ENCODE data around the gene RGL3.
"Not testable (repeated sequence)": the region's sequence is repeated elsewhere in the genome, so short reads cannot be mapped to it uniquely, and the experiment has no call there.

GRCh38 chr19:11433526-11433925, 14.4 kb upstream of the RGL3 start:
- not testable (repeated sequence) for TF ChIP-seq CTCF (IDR thresholded peaks at IDR 0.05; ENCODE audit: low read depth, low read length, missing input control); YY1 (IDR thresholded peaks at IDR 0.05); TAF1 (conservative IDR thresholded peaks at IDR 0.05); SP1 (IDR thresholded peaks at IDR 0.05); RAD21 (IDR thresholded peaks at IDR 0.05); EGR1 (IDR thresholded peaks at IDR 0.05; ENCODE audit: low read depth in 2 of 2); REST (IDR thresholded peaks at IDR 0.05)
- TF ChIP-seq, protein P1, sequence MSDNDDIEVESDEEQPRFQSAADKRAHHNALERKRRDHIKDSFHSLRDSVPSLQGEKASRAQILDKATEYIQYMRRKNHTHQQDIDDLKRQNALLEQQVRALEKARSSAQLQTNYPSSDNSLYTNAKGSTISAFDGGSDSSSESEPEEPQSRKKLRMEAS (IDR thresholded peaks at IDR 0.05) = not testable (repeated sequence)

Measured in liver (tissue), 3 donors.